CD4-positive, alpha-beta T cell (primary cell): ENCODE results near the gene C19orf25. TPM values are rescaled to one million over a fixed set of nuclear protein-coding genes. Genes with fewer than 3 reads are reported as not detected.
A peak's percentile ranks its signal among the peaks of the same experiment; 100 is the strongest.
"Not testable (repeated sequence)": the region's sequence is repeated elsewhere in the genome, so short reads cannot be mapped to it uniquely, and the experiment has no call there.

Experiments used
- ATAC-seq: fragments of 200-7000 bp; cut with Tn5 transposase; one replicate; pipeline ENCODE4 v1.10.0; 2022; ENCODE audit warnings: mild to moderate bottlenecking; ENCODE audit not compliant: poor library complexity
- CTCF ChIA-PET: fragments of 350-600 bp; sonication (Branson Sonifier 250); formaldehyde crosslinking; loops from one replicate; lab custom pipeline; 2021; ENCODE audit warnings: antibody characterized with exemption, inconsistent platforms; lab: Charles Lee
- POLR2A ChIA-PET: fragments of 350-600 bp; sonication (Branson Sonifier 250); formaldehyde crosslinking; loops from one replicate; lab custom pipeline; 2021; ENCODE audit warnings: antibody characterized with exemption, inconsistent platforms; lab: Charles Lee
- DNase-seq, 14 experiments: peaks; one replicate each; pipeline ENCODE4 v3.0.0-alpha.2; 2013 to 2020; ENCODE audit warnings: mixed read lengths in 2 of 14
- H3K27ac ChIP-seq, 2 donors: one replicate each; pipeline versions ENCODE4 v1.5.1 to v1.7.0; 2013; ENCODE audit warnings: low read length in 2 of 2, low read depth in 1 of 2, mild to moderate bottlenecking in 1 of 2
- H3K27me3 ChIP-seq, 2 experiments: 1 replicate in 1 of 2; 2 replicates in 1 of 2; pipeline versions ENCODE4 v1.6.1 to v1.7.0; 2013; ENCODE audit warnings: low read length in 2 of 2, control low read depth in 1 of 2, mild to moderate bottlenecking in 1 of 2, moderate library complexity in 1 of 2; ENCODE audit not compliant: insufficient read depth in 2 of 2, control insufficient read depth in 1 of 2
- H3K36me3 ChIP-seq: one replicate; pipeline ENCODE4 v1.6.1; 2013; ENCODE audit warnings: low read length, control low read depth; ENCODE audit not compliant: insufficient read depth
- H3K4me1 ChIP-seq: one replicate; pipeline ENCODE4 v1.6.1; 2013; ENCODE audit warnings: low read length, control low read depth; ENCODE audit not compliant: insufficient read depth
- H3K4me3 ChIP-seq: one replicate; pipeline ENCODE4 v1.5.1; 2013; ENCODE audit warnings: mild to moderate bottlenecking, low read length, moderate library complexity
- H3K9me3 ChIP-seq, 2 experiments: 1 replicate in 1 of 2; 2 replicates in 1 of 2; pipeline versions ENCODE4 v1.6.1 to v1.7.0; 2013; ENCODE audit warnings: low read length in 2 of 2, mild to moderate bottlenecking in 2 of 2, control low read depth in 1 of 2, moderate library complexity in 1 of 2; ENCODE audit not compliant: control insufficient read depth in 1 of 2, insufficient read depth in 1 of 2
- H3K27ac Mint-ChIP-seq: one replicate; pipeline ENCODE4 v1.8.0; 2020; ENCODE audit warnings: mixed read lengths
- H3K27me3 Mint-ChIP-seq: one replicate; pipeline ENCODE4 v1.8.0; 2021; ENCODE audit warnings: mixed read lengths
- H3K36me3 Mint-ChIP-seq: one replicate; pipeline ENCODE4 v1.8.0; 2021; ENCODE audit warnings: low read depth, mixed read lengths
- H3K4me1 Mint-ChIP-seq: one replicate; pipeline ENCODE4 v1.8.0; 2021; ENCODE audit warnings: low read depth, mixed read lengths
- H3K4me3 Mint-ChIP-seq: one replicate; pipeline ENCODE4 v1.8.0; 2020; ENCODE audit warnings: mild to moderate bottlenecking, mixed read lengths
- H3K9me3 Mint-ChIP-seq: one replicate; pipeline ENCODE4 v1.8.0; 2020; ENCODE audit warnings: mixed read lengths
- intact Hi-C, 2 experiments: fragments of 100-400 bp; cut with DNase I in 1 of 2; cut with micrococcal nuclease in 1 of 2; formaldehyde crosslinking; loops; one replicate each; pipeline versions ENCODE4 v1.15.1 to v1.9.0; 2023 to 2025; cut with DNase I, micrococcal nuclease
- total RNA-seq, 174 experiments: library from RNA in 2 of 174; stranded (reverse) in 2 of 174; gene quantifications; one replicate each; pipeline ENCODE4 v1.2.3 and lab custom pipeline; 2021 to 2026
- TF ChIP-seq, protein P1 (sequence below): fragments of 200-600 bp; IDR thresholded peaks from one replicate; pipeline ENCODE4 v1.8.0; 2022; ENCODE audit warnings: antibody characterized with exemption, mild to moderate bottlenecking

Gene C19orf25
- total RNA-seq, 2 experiments from 2014 or later, result 14.9 to 15.8 TPM

DNA sequence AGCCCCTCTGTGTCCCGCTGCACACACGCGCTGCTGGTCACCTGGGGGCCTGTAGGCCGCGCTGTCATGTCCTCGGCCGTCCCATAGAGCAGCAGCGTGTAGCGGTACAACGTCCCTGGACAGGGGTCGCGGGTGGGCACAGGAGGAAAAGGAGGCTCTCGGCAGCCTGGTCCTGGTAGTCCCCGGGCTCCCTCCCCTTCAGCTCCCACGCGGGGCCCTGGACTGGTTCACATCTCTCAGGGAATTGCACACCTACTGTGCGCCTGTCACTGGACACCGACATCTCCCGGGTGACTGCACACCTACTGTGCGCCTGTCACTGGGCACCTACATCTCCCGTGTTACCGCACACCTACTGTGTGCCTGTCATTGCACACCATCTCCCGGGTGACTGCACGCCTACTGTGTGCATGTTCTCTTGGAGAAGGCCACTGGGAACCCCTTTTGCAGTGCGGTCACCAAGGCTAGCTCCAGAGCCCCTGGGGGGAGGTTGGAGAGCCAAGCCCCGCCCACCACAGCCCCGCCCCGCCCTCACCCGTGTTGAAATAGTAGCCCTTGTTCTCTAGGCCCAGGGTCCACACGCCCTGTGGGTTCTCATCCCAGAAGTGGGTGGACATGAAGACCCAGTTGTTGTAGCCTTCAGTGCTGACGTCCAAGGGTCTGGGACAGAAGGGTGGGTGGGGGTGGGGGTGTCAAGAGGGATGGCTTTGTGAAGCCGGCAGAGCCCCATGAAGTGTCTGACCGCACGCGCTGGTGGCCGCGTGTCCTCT lies 3.5 kb upstream of the C19orf25 start:
- no peaks in the 10 kb centered on the region for H3K27me3 ChIP-seq
- intact Hi-C loops, result no loop called here

DNA sequence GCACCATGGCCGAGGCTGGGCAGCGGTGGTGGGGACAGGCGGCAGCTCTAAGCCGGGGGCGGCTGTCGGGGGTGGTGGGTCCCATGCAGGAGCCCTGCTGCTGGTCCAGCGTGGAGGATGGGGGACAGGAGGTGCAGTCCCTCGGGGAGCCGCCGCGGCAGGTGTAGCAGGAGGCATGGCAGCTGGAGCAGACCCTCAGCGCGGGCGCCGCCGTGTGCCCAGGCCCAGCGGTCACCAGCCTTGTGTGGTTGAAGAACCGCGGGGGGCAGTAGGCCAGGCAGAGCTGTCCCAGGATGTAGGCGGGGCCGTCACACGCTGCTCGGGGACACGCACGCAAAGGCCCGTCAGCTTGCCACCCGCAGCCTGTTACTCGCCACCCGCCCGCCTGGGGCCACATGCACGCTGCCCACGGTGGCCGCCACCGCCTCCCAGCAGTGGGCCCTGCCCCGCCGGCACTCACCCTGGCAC lies 2.9 kb upstream of the C19orf25 start:
- intact Hi-C loops, result no loop called here
- H3K36me3 Mint-ChIP-seq, result peaks cover 6% of the 10 kb centered on the region
- Histone ChIP-seq H3K4me1 (peaks cover 23% of the 10 kb centered on the region), H3K4me3 (no peak overlapping the region), H3K36me3 (peaks cover 6% of the 10 kb centered on the region), H3K27me3 (no peaks in the 10 kb centered on the region), H3K9me3 (no peaks in the 10 kb centered on the region), H3K27ac (no peak overlapping the region)
- TF ChIP-seq, protein P1, sequence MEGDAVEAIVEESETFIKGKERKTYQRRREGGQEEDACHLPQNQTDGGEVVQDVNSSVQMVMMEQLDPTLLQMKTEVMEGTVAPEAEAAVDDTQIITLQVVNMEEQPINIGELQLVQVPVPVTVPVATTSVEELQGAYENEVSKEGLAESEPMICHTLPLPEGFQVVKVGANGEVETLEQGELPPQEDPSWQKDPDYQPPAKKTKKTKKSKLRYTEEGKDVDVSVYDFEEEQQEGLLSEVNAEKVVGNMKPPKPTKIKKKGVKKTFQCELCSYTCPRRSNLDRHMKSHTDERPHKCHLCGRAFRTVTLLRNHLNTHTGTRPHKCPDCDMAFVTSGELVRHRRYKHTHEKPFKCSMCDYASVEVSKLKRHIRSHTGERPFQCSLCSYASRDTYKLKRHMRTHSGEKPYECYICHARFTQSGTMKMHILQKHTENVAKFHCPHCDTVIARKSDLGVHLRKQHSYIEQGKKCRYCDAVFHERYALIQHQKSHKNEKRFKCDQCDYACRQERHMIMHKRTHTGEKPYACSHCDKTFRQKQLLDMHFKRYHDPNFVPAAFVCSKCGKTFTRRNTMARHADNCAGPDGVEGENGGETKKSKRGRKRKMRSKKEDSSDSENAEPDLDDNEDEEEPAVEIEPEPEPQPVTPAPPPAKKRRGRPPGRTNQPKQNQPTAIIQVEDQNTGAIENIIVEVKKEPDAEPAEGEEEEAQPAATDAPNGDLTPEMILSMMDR, result no peak
- POLR2A ChIA-PET, result no interaction called here
- no peaks in the 10 kb centered on the region for H3K27me3 Mint-ChIP-seq
- no peaks in the 10 kb centered on the region for H3K9me3 Mint-ChIP-seq
- DNase-seq (no peak), ATAC-seq (no peak)
- no peak overlapping the region for H3K27ac Mint-ChIP-seq
- no peak overlapping the region for H3K4me3 Mint-ChIP-seq
- CTCF ChIA-PET, result no interaction called here
- peaks cover 18% of the 10 kb centered on the region for H3K4me1 Mint-ChIP-seq

More for the DNA sequence above, 3.5 kb upstream of the C19orf25 start:
- Histone ChIP-seq H3K9me3 (no peaks in the 10 kb centered on the region), H3K36me3 (peaks cover under 1% of the 10 kb centered on the region), H3K4me1 (peaks cover 20% of the 10 kb centered on the region), H3K4me3 (no peak overlapping the region), H3K27ac (no peak overlapping the region)
- ATAC-seq, result no peak
- ChIA-PET CTCF (no interaction called here), POLR2A (no interaction called here)
- peaks cover 6% of the 10 kb centered on the region for H3K36me3 Mint-ChIP-seq
- H3K4me3 Mint-ChIP-seq, result no peak overlapping the region
- no peaks in the 10 kb centered on the region for H3K27me3 Mint-ChIP-seq
- peak in 1 of 14 experiments; percentile 33 for DNase-seq
- TF ChIP-seq, protein P1, result no peak
- no peaks in the 10 kb centered on the region for H3K9me3 Mint-ChIP-seq
- no peak overlapping the region for H3K27ac Mint-ChIP-seq
- H3K4me1 Mint-ChIP-seq, result peaks cover 13% of the 10 kb centered on the region

GRCh38 chr19:1481224-1481892 lies 2.3 kb upstream of the C19orf25 start:
- Mint-ChIP-seq H3K36me3 (peaks cover 6% of the 10 kb centered on the region), H3K9me3 (no peaks in the 10 kb centered on the region), H3K4me3 (no peak overlapping the region), H3K27me3 (no peaks in the 10 kb centered on the region), H3K4me1 (peaks cover 18% of the 10 kb centered on the region), H3K27ac (no peak overlapping the region)
- POLR2A ChIA-PET, result no interaction called here
- no peak for ATAC-seq
- no peaks in the 10 kb centered on the region for H3K27me3 ChIP-seq
- H3K4me1 ChIP-seq, result peaks cover 23% of the 10 kb centered on the region
- TF ChIP-seq, protein P1, result no peak
- intact Hi-C loops, result no loop called here
- CTCF ChIA-PET, result no interaction called here
- peaks cover 6% of the 10 kb centered on the region for H3K36me3 ChIP-seq
- no peak for DNase-seq
- H3K27ac ChIP-seq, result no peak overlapping the region
- no peak overlapping the region for H3K4me3 ChIP-seq
- no peaks in the 10 kb centered on the region for H3K9me3 ChIP-seq

- H3K9me3 Mint-ChIP-seq, H3K27me3 Mint-ChIP-seq, DNase-seq, H3K9me3 ChIP-seq, ATAC-seq, H3K27ac ChIP-seq, H3K27ac Mint-ChIP-seq, H3K27me3 ChIP-seq, H3K4me3 ChIP-seq: not testable (repeated sequence)
- Histone ChIP-seq H3K36me3 (peaks cover 14% of the 10 kb centered on the region), H3K4me1 (peaks cover 32% of the 10 kb centered on the region)
- ChIA-PET CTCF (interaction anchor here (1.2 kb wide), 1 partner anchor 32 kb away, joined by 5 read pairs; no protein-coding TSS in a partner anchor), POLR2A (interaction anchor here (0.8 kb wide), 1 partner anchor 14 kb away, joined by 3 read pairs; the partner anchor contains the start of gene REEP6)
- Mint-ChIP-seq H3K4me3 (peak overlapping the region; percentile 78), H3K36me3 (peaks cover 11% of the 10 kb centered on the region), H3K4me1 (peaks cover 24% of the 10 kb centered on the region)
- intact Hi-C loops, result loop anchor here in 1 of 2 experiments (5.0 to 10.0 kb wide), 2 partner anchors 35 to 202 kb away; partner anchors contain the start of genes ADAMTSL5 and FAM174C
These were observed 2.0 kb downstream of the C19orf25 start for GRCh38 chr19:1477056-1477455.
